Activated CD4-positive, alpha-beta T cell treated with anti-CD3 and anti-CD28 coated beads for 1 hour (primary cell): ENCODE measurements around the gene SNX10.

Experiments used
- DNase-seq: peaks from one replicate; pipeline ENCODE4 v3.0.0-alpha.2; 2020

SNX10 gene

DNA sequence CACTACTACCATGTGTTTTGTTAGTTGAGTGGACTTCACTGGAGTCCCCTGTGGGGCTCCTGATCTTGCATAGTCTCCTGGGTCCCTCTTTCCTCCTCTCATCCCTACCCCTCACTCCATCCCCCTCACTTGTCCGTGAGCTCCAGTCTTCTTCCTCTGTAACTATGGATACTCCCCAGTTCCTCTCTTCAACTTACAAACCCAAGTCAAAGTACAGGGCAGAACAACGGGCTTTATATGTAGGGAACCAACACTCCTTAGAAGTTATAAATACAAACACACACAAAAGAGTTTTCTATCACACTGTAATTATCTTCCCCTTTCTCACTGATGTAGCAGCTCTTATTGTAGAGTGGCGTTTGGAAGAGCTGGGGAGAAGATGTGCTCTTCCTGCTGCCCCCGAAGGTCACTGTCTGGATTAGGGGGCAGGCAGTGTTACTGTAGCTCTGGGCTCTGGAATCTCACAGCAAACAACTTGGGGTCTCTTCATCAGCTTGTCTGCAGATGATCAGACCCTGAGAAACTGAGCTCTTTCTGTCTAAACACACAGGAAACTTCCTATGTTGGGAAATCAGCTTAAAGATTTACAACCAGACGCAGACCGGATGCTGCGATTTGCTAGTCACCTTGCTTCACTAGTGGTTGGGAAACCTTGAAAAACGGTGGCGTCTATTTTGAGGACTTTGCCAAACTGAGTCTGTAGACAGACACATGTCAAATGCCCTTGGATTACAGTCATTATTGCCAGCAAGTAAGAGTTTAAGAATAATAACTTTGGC is 13.6 kb downstream of the SNX10 start:
- no peak for DNase-seq

DNA sequence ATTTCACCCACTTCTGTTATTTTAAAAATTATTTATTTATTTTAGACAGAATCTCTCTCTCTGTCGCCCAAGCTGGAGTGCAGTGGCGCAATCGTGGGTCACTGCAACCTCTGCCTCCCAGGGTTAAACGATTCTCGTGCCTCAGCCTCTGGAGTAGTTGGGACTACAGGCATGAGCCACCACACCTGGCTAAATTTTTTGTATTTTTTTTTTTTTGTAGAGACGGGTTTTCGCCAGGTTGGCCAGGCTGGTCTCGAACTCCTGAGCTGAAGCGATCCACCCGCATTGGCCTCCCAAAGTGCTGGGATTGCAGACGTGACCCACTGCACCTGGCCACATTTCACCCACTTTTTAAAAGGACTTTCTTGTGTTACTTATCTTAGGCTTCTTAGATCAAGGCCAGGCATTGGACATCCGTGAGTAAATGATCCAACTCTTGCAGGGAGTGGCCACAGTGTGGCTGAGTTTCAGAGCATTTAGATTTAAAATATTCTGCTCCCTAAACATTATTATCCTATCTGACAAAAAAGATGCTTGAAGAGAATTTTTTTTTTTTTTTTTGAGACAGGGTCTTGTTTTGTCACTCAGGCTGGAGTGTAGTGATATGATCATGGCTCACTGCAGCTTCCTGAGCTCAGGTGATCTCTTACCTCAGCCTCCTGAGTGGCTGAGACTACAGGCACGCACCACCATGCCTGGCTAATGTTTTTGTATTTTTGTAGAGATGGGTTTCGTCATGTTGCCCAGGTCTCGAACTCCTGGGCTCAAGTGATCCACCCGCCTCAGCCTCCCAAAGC is 14.4 kb downstream of the SNX10 start:
- no peak for DNase-seq

GRCh38 chr7:26306790-26307189 is 15.1 kb downstream of the SNX10 start:
- no peak for DNase-seq

GRCh38 chr7:26307226-26307625 is 15.6 kb downstream of the SNX10 start:
- DNase-seq = no peak

- DNase-seq = no peak
Observed at GRCh38 chr7:26307791-26308190, 16.1 kb downstream of the SNX10 start.

- no peak for DNase-seq
Observed at GRCh38 chr7:26308551-26308950, 16.9 kb downstream of the SNX10 start.

- no peak for DNase-seq
Observed at GRCh38 chr7:26309089-26309488, 17.4 kb downstream of the SNX10 start.

DNA sequence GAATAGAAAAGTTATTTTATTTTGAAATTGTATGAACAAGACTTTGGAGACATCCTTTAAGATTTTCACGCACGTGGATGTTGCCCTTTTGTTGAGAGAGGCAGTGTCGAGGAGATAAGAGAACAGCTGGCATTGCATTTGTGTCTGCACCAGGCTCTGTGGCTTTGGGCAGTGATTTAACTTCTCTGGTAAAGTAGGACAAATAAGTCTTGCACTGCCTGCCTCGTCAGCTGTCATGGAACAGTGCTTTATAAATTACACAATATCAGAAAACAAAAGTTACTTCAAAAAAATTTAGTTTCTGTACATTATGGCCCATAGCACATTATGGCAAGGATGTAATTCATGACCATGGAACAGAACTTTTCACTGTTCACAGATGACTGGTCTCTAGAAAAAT is 20.1 kb downstream of the SNX10 start:
- no peak for DNase-seq

DNA sequence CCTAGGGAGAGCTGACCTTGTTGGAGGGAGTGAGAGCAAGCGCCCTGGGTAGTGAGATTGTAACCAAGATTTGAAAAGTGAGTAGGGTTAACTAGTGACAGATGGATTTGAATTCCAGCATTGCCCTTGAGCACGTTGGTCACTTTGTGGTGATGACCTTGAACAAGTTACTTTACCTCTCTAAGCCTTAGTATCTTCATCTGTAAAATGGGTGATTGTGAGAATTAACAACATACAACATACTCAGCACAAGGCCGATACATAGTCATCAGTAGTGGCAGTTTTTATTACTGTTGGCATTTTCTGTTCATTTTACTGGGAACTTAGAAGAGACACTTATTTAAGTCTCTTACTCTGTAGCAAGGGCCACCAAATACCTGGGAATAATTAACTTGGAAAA is 25.5 kb downstream of the SNX10 start:
- no peak for DNase-seq

DNA sequence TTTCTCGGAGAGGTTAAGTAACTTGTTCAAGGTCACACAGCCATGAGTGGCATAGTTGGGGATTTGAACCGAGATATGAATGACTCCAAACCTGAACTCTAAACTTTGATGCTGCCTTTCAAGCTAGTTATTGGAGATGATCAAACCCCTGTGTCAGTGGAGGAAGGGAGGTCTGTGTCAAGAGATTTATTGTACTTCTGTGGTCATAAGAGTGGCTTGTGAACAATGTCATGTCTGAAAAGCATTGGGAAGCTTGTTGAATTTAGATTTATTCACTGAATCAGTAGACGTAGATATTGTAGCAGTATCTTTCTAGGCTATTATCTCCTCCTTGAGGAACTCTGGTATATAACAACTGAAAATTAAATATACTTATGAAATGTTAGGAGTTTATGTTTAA is 27.3 kb downstream of the SNX10 start:
- DNase-seq = no peak

DNA sequence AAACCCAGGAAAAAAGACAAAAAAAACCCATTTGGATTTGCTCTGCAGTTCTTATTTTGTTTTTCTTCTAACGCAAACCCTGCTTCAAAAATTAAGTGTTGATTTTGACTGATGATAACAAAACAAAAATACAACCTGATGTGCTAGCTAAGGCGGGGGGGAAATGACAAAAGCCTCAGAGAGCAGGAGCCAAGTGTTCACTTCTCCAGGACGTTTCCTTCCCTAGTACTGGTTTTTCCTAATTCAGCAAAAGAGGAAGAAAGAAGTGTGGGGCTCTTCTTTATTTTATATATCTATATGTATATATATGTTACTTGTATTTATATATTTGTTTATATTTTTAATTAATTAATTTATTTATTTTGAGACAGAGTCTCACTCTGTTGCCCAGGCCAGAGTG is 28.0 kb downstream of the SNX10 start:
- no peak for DNase-seq

- DNase-seq = no peak
Observed at GRCh38 chr7:26320878-26321277, 29.2 kb downstream of the SNX10 start.

DNA sequence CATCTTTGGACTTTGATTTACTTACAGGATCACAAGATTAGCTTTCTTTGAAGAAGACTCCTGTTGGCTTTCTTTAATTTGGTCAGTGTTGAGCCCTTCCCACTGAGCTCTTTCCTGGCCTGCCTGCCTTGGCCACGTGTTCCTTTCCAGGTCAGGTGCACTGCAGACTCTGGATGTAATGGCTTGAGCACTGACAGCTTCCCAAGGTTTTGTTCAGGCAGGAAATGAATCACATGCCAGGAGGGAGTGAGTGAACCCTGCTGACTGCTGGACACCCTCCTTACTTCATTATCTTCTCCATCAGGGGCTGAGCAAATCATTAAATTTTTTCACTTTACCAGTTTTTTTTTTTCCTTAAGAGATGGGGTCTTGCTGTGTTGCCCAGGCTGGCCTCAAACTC is 29.8 kb downstream of the SNX10 start:
- no peak for DNase-seq

DNA sequence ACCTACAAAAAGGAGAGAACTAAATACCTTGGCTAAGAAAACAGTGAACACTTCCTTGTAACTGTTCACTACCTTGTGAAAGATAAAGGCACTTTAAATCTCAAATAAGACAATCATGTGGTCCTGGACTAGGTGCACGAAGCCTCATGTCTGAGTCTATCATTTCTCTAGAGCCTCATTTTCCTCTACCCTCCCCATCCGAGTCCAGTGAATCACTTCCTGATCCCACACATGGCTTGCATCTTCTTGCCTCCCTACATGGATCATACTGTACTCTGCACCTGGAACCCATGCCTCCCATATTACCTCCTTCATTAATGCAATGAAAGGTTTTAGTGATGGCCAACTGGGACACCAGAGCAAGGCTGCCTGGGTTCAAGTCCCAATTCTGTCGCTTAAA is 34.5 kb downstream of the SNX10 start:
- no peak for DNase-seq

DNA sequence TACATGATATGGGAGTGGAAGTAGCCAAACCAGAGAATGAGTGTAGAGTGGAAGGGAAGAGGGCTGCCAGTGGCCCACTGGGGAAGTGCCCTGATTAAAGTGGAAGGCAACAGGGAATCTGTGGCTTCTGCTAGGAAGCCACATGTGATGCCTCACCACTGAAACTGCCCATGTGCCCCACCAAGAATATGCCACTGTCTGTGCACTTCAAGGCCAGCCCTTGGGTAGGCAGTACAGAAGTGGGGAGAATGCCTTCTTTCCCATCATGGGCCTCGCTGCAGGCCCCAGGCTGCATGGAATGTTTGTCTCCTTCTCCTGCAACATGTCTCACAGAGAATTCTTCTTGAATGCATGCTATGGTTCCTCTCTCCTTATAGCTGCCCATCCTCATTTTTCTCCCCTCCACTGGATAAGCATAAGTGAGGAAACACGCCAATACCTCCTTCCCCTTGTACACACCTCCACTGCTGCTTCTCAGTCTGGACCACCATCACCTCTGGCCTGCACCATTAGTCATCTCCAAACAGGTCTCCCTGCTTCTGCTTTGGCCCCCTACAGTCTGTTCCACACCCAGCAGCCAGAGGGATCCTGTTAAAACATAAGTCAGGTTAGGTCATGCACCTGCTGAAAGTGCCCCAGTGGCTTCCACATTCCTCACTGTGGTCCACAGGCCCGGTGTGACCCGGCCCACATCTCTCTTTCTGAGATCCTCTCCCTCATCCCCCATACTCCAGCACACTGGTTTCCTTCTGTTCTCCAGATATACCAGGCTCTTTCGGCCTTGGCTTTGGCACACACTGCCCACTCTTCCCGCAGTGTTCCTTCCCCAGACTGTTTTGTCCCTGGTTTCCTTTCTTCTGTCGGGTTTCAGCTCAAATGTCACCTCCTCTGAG is 37.1 kb downstream of the SNX10 start:
- no peak for DNase-seq

DNA sequence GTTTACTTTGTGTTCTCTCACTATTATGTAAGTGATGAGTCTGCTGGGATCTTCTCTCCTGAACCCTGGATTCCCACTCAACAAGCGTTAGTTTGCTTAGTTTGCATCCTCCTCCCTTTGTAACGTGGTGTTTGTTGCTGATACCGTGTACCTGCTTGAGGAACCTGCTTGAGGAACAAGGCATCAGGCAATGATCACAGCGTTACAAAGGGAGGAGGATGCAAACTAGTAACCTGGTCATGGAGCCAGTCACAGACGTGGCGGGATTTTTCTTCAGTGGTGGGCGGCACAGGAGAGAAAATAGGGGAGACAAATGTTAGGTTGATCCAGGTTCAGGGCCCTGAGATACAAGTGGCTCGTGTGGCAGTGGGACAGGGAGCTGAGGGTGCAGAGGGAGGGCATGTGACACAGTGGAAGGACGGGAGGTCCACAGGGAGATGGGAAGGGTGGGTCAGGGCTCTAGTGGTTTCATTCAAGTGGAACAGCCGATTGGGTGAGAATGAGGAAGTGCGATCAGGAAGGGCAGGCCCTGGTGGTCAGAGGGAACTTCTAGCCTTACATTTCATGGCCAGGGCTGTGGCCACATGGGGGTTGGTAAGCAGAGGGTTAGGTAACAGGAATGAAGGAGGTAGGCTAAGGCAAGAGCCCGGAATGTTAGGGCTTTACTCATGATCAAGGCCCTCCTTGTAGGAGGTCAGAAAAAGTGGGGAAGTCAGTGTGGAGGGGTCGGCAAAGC is 38.0 kb downstream of the SNX10 start:
- DNase-seq = no peak

DNA sequence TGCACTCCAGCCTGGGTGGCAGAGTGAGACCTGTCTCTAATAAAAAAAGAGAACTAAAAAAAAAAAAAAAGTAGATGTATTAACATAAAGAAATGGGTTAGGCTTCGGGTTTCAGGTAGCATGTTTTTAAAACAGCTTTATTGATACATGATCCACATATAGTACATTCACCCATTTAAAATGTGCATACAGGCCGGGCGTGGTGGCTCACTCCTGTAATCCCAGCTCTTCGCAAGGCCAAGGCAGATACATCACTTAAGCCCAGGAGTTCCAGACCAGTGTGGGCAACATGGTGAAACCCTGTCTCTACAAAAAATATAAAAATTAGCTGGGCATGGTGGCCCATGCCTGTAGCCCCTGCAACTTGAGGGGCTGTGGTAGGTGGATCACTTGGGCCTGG is 39.5 kb downstream of the SNX10 start:
- no peak for DNase-seq

DNA sequence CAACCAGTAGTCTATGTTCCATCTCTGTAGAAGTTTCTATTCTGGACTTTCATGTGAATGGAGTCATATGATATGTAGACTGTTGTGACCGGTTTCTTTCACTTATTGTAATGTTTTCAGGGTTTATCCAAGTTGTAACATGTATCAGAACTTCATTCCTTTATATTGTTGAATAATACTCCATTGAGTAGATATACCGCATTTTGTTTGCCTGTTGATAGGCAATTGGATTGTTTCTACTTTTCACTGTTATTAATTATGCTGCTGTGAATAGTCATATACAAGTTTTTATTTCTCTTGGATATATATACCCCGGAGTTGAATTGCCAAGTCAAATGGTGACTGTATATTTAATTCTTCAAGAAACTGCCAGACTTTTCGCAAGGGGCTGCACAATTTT is 40.1 kb downstream of the SNX10 start:
- no peak for DNase-seq

DNA sequence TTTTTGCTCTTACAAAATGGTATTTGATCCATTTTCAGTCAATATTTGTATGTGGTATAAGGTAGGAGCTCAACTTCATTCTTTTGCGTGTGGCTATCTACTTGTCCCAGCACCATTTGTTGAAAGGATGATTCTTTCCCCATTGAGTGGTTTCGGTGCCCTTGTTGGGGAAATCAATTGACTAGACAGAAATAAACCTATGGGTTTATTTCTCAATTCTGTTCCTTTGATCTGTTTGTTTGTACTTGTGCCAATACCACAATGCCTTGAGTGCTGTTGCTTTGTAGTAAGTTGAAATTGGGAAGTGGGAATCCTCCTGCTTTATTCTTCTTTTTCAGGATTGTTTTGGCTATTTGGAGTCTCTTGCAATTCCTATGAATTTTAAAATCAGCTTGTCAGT is 41.0 kb downstream of the SNX10 start:
- no peak for DNase-seq

DNA sequence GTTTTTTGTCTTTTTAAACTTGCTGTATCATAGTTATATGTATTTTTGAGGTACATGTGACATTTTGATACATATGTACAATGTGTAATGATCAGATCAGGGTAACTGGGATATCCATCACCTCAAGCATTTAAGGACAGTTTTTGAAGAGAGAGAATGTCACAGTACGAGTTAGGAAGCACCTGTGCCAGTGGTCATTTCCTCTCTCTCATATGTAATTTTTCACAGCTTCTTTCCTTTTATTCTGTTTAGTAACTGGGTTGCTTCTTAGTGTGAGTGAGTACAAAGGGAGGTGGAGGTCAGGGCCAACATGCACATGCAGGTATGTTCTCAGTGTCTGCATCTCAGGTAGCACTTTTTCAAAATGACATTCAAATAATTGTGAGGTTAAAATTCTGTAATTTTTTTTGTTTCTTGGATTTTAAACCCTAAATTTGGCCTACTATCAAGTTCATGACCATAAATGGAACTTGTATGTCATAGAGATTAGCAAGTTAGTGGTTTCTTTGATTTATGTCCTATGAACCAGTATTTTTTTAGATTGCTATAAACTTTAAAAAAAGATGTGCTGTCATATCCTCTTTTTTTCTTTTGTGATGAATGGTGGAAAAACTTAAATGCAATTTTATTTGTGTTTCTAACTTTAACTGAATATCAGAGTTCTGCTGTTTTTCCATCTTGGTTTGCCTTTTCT is 42.7 kb downstream of the SNX10 start:
- DNase-seq = no peak

- no peak for DNase-seq
Observed at GRCh38 chr7:26337232-26337865, 45.7 kb downstream of the SNX10 start.
